HG03175 (cell line): ENCODE measurements around the gene AQP2.
A peak's percentile ranks its signal among the peaks of the same experiment; 100 is the strongest.

Source experiments
- ATAC-seq: cut with Tn5 transposase; IDR thresholded peaks from one replicate; pipeline ENCODE4 v1.9.1; 2021; ENCODE audit warnings: mild to moderate bottlenecking, moderate library complexity; ENCODE audit not compliant: unreplicated experiment

Gene AQP2

GRCh38 chr12:49939707-49940106 lies 10.8 kb upstream of the AQP2 start:
- ATAC-seq, result no peak

DNA sequence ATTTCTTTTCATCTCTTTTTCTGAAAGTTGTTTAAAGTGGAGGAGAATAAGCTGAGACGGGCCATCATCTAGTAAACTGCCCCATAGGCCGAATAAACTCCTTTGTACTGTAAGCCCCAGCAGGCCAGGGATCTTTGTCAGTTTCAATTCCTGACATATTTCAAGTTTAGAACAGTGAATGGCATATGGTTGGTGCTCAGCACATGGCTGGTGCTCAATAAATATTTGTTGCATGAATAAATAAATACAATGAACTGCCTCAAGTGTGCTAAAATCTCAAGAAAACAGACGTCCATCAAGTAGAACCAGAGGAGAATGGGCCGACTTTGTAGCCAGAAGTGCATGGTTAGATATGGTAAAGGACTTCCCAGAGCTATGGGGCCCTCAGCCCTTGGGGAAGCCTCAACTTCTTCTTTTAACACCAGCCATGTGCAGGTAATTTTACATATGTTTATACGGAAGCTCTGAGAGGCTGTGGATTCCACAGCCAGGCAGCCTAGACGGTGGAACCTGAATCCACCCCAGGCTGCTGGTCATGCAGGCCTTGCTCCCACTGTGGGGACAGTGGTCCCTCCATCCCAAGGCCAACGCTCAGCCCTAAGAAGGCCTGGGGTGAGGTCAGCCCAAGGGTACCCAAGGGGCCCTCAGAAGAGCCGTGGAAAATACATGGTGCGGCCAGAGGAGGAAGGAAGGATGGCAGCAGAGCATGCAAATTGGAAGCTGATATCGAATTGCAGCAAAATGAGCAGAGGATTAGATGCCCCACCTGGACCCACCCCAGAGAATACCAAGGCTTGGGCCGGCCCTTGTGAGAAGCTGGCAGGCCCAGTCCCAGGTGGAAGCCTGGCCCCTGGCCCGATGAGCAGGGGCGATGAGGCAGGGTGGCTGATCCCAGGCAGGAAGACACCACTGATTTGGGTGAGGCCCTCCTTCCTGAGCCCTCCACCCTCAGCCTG lies 8.7 kb upstream of the AQP2 start:
- no peak for ATAC-seq

DNA sequence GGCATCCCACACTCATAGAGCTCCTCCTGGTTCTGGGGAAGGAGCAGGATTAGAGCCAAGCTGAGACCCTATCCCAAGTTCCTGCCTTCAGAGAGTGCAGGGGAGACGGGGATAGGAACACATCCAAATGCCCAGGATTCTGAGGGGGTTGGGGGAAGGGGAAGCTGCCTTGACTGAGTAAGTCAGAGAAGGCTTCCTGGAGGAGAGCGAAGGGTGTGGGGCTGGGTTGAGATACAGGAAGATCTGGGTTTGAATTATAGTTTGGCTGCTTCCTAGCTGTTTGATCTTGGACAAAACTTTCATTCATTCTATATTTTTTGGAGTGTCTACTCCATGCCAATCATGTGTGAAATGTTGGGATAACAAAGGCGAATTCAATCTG lies 8.0 kb upstream of the AQP2 start:
- ATAC-seq, result no peak

GRCh38 chr12:49942921-49943624 lies 7.5 kb upstream of the AQP2 start:
- no peak for ATAC-seq

- ATAC-seq, result no peak
These were observed 6.9 kb upstream of the AQP2 start for GRCh38 chr12:49943625-49943960.

DNA sequence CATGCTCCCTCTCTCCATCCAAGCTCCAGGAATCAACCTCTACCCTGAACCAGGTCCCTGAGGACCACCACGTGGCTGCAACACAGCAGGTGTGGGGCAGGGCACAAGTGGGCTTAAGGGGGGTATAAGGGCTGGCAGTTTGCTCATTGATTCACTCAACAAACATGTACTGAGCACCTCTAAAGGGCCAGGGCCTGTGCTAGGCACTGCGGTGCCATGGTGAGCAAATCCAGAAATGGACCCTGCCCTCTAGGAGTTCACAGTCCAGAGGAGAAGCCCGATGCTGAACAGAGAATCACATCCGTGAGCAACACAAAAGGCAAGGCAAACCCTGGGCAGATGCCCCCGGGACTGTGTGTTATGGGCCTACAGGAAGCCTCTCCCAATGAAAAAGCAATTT lies 6.5 kb upstream of the AQP2 start:
- no peak for ATAC-seq

DNA sequence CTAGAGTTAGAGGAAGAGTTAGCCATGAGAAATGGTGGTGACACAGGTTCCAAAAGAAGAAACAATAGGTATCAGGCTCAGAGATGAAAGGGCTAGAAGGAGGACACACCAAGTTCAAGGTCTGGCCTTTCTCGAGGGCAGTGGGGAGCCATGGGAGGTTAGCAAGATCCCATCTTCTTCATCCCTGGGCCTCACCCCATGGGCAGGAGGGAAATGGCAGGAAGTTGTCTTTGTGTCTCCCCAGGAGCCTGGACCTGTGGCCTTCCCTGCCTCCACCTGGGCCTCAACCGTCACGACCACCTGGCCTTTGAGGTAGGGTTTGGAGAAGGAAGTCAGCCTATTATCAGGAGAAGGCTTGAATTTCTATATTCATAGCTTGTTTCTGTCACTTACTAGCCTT lies 5.8 kb upstream of the AQP2 start:
- no peak for ATAC-seq

- peak; percentile 84 for ATAC-seq
These were observed 5.0 kb upstream of the AQP2 start for GRCh38 chr12:49945394-49946080.

DNA sequence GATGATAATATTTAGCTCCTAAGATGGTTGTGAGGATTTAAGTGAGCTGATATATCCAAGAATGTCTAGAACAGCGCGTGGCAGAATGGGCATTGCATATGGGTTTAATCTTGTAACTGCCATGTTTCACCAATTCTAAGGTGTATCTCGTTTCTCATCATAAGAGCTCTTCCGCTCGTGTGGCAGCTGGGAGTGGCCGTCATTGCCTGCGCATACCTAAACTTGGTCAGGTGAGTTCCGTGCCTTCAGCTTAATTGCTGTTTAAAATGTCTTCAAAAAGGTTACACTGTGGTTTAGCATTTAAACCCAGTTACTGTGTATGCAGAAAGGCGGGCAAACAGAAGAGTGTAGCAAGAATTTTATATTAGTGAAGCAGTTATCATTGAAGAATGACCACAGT lies 4.5 kb upstream of the AQP2 start:
- no peak for ATAC-seq

GRCh38 chr12:49946497-49946896 lies 4.0 kb upstream of the AQP2 start:
- no peak for ATAC-seq

- no peak for ATAC-seq
These were observed 2.8 kb upstream of the AQP2 start for GRCh38 chr12:49947593-49948226.

GRCh38 chr12:49948866-49949845 lies 1.4 kb upstream of the AQP2 start:
- no peak for ATAC-seq

DNA sequence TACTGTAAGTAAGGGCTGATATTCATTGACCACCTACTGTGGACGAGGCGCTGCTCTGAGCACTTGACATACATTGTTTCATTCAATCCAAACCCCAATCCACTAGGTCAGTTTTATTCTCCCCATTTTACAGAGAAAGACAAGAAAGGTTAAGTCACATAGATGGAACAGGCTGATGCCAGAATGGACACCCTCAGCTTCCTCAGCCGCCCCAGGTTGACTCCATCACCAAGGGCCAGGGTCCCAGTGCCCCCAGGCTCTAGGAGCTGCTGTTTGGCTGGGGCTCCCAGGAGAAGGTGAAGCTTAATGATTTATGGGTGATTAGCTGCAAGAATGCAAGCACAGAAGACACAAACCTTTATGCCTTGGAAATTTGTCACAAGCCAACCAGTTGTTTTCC lies 671 bp upstream of the AQP2 start:
- ATAC-seq, result no peak

GRCh38 chr12:49951411-49952240 lies 1.1 kb downstream of the AQP2 start:
- ATAC-seq, result no peak

GRCh38 chr12:49952391-49953055 lies 2.0 kb downstream of the AQP2 start:
- no peak for ATAC-seq

GRCh38 chr12:49953151-49953550 lies 2.6 kb downstream of the AQP2 start:
- ATAC-seq, result no peak

DNA sequence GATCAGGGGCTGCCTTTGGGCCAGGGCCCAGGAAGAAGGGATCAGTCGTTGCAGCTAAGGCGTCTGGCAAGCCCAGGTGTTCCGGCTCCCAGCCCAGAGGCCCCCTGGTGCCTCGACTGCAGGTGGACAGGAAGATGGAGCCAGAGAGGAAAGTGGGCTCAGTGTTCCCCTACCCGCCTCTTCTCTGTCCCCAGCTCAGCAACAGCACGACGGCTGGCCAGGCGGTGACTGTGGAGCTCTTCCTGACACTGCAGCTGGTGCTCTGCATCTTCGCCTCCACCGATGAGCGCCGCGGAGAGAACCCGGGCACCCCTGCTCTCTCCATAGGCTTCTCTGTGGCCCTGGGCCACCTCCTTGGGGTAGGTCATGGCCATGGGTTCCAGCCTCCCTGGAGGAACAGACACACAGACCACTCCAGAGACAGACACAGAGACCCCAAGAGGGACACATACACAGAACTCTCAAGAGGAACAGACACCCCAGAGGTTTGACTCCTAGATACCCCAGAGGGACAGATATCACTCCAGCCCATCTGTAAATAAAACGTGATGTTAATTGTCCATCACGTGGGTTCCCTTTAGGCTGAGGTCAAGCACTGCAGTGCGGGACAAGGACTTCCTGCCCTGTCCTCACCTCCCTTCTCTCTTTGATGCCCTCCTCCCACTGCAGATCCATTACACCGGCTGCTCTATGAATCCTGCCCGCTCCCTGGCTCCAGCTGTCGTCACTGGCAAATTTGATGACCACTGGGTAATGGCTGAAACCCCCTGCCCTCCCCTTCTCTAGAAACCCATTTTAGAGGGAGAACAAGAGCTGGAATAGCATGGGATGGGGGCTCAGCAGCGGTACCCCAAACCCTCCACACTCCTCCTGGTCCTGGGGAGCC lies 3.7 kb downstream of the AQP2 start:
- no peak for ATAC-seq
